HG02642 (cell line): ENCODE results near the gene DTX4.

Experiments used
- ATAC-seq: cut with Tn5 transposase; IDR thresholded peaks from one replicate; pipeline ENCODE4 v1.9.1; 2021; ENCODE audit warnings: mild to moderate bottlenecking; ENCODE audit not compliant: unreplicated experiment, poor library complexity

Gene DTX4

DNA sequence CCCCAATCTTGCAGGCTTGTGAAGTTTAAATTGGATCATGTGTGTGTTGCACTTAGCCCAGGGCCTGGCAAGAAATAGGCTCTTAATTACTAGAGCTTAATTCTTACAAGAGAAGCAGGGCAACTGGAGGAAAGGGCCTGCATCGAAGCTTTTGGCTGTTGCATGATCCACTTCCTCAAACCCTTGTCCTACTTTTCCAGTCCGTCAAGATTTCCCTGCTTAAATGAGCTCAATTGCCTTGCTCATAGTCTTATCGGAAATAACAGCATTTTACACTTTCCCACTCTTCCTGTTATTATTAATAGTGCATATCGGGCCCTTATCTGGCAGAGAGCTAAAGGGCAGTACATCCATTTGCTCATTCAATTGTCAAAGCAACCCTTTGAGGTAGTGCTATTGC lies 18.1 kb downstream of the DTX4 start:
- ATAC-seq: no peak

DNA sequence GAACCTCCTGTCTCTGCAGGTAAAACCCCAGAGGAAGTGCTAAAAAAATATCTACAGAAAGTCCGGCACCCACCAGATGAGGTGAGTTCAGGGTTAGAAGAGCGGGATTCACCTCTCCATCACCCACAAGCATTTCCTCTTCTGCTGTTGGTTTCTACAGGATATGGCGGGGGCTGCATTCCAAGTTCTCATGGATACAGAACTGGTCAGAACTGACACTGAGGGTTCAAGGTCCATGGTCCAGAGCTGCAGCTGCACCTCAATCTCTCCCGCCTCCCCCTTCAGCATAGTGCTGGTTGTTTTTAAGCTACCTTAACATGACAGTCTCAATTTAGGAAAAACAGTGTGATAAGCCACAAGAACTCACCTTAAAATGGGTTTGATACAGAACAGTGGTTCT lies 19.2 kb downstream of the DTX4 start:
- ATAC-seq: no peak

DNA sequence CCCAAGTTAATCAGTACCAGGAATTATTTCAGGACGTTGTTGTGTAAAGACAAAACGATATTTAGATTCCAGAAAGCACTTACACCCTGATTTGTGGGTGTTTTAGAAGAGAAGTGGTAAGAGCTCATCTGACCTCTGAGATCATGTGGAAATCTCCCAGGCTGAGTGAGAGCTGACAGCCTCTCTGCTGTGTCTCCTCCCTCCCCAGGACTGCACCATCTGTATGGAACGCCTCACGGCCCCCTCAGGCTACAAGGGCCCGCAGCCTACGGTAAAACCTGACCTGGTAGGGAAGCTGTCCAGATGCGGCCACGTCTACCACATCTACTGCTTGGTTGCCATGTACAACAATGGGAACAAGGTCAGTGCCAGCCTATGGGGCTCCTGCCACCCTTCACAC lies 20.0 kb downstream of the DTX4 start:
- no peak for ATAC-seq

DNA sequence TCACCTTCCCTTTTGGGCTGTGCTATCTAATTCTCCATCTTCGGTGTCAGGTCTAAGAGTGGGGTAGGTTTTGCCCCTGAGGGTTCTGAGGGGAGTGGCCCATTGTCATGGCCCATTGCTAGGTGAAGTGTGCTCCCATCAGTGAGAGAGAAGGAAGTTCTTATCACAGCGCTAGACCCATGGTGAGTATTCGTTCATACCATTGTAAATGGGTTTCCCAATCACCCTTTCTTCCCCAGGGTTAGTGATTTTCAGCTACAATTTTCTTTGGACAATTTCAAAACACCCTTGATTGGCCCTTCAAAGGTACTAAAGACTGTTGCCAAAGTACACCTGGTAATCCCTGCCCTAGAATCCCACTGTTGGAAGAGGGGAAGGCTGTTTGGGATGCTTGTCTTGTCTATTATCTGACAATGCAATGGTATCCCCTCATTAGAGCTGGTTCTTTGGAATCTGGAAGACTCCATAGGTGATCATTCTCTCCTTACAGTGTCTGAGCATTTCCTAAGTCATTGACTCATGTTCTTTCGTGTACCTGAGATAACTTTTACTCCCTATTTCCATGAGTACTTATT lies 20.6 kb downstream of the DTX4 start:
- no peak for ATAC-seq

DNA sequence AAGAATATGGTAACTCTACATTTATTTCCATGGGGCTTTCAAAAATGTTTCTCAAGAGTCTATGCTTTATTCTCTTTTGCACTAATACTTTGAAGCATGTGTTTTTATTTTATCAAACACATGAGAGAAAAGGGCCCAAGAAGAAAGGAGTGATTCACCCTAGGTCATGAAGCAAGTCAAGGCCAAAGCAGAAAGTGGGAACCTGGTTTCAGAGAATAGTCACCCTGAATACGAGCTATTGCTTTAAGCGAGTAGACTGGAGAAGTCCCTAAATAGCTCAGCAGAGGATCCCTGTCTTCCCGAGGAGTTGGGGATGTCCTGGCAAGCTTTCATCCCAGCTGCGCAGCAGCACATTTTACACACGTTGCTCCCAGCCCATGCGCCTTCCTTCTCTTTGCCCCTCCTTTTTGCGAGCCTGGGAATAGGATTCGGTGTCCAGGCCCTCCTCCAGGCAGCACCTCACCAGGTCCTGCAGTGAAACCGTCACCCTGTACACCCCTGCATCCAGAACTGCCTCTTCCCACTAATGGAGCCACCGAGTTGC lies 21.7 kb downstream of the DTX4 start:
- no peak for ATAC-seq

DNA sequence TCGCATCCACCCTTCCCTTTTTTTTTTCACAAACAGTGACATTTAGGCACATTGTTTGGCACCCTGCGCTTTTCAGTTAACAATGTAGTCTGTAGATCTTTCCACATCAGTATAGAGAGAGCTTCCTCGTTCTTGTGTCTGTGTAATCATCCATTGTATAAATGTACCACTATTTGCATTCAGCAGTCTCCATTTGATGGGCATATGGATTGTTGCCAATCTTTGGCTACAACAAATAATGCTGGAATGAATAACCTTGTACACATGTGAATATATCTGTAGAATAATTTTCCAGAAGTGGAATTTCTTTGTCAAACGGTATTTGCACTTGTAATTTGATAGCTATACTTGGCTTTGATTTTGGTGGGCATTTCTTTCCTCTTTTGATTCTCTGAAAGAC lies 23.7 kb downstream of the DTX4 start:
- ATAC-seq: no peak

DNA sequence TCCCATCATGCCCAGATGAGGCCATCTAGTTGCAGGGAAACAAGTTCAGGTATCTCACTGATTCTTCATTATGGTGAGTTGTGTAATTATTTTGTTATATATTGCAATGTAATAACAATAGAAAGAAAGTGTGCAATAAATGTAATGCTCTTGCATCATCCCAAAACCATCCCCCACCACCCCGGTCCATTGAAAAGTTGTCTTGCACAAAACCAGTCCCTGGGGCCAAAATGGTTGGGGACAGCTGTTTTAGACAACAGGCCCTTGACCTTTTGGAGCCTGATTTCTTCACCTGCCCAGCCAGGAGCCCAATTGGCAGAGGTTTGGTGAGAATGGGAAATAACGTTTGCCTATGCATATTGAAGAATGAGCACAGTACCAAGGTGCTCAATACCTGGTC lies 24.8 kb downstream of the DTX4 start:
- no peak for ATAC-seq

DNA sequence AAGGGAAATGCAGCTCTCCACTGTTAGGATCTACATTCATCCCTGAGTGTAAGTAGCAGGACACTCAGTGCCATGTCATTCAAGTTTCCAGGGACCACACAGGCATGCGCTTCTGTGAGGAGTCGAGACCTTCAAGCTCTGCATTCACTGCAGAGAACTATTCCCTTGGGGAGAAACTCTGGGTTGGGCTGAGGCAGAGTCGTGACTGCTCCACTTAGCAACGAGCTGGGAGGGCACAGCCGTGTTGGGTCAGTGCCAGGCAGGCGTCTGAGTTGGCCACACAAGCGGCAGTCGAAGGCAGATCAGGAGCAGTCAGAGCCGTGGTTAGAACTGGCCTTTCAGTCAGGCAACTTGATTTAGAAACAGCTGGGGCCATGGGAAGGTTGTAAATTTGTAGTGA lies 26.1 kb downstream of the DTX4 start:
- ATAC-seq: no peak

DNA sequence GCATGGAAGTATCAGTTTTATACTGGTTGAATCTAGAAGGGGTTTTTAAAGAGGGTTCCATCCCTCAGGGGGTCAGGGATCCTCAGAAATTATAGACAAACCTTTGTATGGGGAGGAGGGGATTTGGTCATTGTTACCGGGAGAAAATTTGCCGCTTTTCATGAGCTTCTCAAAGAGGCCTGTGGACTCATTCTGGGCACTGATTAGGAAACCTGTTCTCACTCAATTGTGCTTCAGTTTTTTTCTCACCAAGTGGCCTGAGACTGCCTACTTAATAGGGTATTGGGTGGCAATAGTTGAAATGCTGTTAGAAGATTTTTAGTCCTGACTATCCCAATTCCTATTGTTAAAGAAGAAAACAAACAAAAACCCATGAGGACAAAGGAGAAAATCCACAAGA lies 26.8 kb downstream of the DTX4 start:
- no peak for ATAC-seq

DNA sequence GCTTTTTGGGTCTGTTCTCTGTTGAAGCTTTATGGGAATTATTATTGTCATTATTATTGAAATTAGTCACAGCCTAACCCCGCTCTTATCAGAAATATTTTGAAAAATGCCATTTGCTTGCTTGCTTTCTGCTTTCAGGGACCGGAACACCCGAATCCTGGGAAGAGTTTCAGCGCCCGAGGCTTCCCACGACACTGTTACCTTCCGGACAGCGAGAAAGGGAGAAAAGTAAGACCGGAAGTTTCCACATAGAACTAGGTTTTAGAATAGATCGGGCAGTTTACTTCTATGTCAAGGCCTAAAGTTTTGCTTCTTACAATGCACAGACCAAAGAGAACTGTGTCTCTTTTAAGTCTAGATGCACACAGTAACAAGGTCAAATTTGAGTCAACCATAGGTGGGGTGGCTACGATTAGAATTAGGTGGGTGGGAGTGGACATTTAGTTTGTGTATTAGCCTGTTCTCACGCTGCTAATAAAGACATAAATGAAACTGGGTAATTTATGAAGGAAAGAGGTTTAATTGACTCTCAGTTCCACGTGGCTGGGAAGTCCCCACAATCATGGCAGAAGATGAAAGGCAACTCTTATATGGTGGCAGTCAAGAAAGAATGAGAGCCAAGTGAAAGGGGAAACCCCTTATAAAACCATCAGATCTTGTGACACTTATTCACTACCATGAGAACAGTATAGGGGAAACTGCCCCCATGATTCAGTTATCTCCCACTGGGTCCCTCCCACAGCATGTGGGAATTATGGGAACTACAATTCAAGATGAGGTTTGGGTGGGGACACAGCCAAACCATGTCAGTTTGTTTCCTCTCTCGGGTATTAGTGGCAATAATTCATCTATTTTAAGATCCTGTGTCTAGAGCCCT lies 27.9 kb downstream of the DTX4 start:
- peak; percentile 62 for ATAC-seq

DNA sequence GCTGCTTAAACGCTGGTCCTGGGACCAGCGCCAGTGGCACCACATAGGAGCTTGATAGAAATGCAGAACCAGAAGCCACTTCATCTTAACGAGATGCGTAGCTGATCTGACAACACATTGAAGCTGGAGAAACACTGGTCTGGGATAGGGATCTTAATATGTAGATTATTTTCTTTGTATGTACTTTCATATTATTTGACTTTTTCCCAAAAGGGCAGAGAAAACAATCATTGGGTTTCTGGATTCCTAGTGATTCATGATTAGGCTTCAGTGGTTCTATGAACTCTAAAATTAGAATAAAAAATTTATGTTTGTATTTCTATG lies 28.5 kb downstream of the DTX4 start:
- no peak for ATAC-seq

DNA sequence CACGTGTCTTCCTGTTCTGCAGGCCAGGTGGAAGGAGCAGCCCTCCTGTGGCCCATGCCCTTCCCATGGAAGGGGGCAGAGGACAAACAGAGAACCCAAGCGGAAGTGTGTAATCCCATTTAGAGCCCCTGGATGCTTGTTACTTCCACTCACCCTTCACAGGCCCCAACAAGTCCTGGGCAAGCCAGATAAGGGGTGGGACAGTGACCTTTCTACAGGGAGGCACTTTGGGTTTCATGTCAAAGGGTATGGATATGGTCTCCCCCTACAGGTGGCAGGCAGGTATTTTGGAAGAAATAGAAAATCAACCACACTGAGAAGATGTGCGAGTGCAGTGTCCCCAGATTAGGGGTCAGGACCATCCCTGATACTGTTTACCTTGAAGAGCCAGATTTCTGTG lies 29.4 kb downstream of the DTX4 start:
- no peak for ATAC-seq

DNA sequence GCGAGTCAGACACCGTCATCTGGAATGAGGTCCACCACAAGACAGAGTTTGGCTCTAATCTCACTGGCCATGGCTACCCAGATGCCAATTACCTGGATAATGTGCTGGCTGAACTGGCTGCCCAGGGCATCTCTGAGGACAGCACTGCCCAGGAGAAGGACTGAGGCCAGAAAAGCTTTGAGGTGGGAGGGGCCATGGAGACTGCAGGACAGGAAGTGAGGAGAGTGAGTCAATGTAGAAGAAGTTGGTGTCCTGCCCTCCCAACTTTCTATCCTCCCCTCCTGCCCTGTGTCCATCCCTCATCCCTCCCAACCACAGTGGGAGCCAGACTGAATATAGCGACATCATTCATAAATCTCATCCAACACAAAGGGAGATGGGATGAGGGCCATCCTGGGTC lies 32.8 kb downstream of the DTX4 start:
- ATAC-seq: no peak

DNA sequence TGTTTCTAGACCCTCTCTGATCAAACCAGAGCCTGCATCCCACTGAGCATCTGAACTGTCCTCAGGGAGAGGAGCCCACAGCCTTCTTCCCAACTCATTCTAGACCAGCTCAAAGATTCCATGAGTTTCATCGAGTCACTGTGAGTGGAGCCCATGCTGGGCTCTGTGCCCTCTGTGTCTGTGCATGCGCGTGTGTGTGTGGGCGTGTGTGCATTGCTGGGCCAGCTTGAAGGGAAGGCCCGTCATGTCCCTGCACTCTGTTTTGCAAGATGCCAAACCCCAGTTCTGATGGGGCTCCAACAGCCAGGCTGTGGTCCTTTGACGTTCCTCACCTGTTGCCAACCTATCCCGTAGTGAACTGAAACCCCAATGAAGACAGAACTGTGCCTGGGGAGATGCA lies 33.7 kb downstream of the DTX4 start:
- ATAC-seq: no peak

DNA sequence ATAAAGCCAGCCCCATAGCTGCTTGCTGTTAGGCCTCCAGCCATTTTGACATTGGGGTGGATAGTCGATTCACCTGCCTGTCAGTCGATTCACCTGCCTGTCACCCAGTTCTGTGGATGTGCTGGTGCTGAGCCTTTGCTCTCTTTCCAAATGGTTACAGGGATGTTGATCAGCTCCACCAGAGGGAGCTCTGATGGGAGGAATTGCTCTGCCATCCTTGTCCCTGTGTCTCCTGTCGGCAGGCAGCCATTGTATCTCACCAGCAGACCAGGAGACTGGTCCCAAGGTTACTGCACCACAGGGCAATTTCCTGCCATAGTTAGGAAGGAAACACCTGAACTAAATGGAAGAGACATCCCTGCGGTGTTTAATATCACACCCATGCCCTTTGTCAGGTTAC lies 34.7 kb downstream of the DTX4 start:
- ATAC-seq: no peak

DNA sequence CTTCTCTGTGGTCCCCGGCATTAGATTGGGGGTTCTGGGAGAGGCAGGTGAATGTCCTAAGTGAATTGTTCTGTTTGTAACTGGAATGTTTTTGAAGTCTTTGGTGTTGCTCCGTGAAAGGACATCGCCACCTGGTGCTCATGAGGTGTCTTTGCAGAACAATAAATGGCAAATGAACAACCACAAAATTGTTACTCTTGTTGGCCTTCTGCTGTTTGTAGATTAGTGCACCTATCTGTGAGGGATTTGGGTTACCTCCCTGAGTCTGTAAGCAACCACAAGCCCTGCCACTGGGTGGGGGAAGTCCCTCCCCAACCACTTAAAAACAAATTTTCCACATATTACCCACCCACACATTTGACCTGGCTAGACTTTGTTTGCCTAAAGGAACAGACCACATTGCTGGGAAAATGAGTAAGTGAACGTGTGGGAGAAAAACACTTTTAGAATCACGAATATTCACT lies 36.1 kb downstream of the DTX4 start:
- peak; percentile 74 for ATAC-seq

DNA sequence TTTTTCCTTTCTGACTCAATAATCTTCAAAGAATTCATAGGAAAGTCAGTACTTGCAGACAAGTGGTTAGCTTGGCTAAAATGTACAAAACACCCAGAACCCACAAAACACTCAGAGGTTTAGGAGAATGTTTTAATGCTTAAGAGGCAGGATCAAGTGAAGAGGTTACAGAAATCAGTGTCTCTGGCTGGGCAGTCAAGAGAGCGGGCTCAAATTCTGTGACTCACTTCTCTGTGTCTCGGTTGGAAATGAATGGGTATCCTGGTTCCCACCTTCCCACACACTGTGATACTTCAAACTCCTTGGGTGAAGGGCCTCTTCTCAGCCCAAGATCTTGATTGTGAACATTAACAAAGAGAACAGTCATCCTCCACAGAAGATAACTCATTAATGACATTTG lies 37.0 kb downstream of the DTX4 start:
- ATAC-seq: no peak

DNA sequence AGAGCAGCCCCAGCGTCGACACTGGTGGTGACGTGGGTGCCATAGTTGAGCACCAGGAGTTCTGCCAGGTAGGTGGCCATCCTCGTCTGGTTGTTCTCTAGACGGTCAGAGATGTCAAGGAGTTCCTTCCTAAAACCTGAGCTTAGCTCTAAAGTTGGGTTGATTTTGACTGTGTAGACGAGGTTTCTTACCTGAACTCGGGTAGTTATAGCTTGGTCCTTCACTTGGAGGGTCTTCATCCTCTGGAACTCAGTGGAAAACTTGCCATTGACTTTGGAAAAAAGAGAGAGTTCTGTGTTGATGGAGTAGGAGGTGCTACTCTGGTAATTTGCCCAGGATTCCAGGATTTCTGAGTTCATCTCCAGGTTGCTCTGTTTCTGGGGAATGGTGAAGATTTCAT lies 40.3 kb downstream of the DTX4 start:
- no peak for ATAC-seq

DNA sequence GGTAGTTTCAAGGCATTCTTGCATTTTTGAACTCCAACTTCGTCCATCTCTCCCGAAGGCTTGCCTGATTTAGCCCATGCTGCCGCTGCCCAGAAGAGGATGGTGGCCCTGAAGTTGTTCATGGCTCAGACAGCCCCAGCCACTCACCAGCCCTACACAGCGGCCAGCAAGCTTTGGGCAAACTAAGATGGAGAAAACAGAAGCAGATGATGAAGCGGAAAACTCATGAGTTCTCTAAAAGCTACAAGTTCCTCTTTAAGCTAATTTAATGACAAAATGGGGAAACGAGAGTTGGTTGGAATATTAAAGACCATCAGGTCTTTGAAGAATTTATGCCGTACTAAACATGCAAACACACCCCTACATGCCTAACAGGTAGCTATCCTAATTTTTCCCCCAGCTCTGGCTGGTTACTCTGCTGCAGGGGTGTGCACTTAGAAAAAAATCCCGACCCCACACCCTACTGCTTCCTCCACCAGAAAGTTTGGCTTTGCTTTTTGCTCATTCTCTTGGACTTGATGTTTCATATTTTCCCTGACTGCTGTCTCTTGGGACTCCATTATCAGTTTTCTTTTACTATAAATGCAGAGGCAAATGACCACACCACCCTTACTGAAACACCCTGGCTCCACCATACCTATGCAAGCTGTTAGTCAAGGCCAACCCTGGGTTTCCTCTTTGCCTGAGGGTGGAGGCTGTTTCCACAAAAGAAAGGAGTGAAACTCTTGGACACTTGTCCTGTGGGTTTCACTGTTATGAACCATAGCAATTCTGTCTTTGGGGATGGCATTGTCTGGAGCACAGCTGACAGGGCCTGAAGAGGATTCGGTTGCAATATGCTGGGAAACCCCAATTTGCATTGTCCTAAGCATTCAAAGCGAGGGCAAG lies 41.1 kb downstream of the DTX4 start, which contains the start of gene MPEG1:
Gene MPEG1 (minus strand): TSS at position 184 of the 888 bp plus-strand sequence. CDS start 62 bp downstream, at position 122.
- ATAC-seq: peak; percentile 20

DNA sequence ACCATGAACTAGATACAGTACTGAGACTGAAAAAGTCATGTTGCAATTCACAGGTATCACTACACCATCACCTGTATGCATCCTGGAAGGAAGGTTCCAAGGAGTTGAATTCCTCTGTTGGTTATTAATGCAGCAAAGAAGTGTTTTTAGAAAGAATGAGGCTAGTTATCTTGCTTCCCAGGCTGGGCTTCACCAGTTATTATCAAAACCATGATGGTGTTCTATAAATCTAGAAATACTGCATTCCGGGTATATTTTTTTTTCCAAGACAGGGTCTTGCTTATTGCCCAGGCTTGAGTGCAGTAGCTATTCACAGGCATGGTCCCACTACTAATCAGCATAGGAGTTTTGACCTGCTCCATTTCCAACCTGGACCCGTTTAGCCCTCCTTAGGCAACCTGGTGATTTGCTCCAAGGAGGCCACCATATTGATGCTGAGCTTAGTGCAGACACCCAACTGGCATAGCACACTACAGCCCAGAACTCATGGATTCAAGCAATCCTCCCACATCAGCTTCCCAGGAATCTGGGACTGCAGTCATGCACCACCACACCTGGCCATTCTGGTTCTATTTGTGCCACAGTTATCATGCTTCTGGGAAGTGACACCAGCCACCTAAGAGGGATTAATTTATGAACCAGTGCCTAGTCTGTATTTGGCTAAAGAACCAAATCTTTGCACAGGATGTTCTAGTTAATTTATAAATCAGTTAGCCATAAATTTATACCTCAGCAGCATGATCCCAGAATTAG lies 42.4 kb downstream of the DTX4 start:
- no peak for ATAC-seq
